Lower lobe of right lung (tissue), 2 donors: ENCODE results near the gene NEURL1. TPM values are rescaled to one million over a fixed set of nuclear protein-coding genes. Genes with fewer than 3 reads are reported as not detected.

Source experiments
- ATAC-seq, 2 donors: fragments of 200-7000 bp; cut with Tn5 transposase; one replicate each; pipeline ENCODE4 v1.9.1; 2020 to 2022; ENCODE audit warnings: mild to moderate bottlenecking in 2 of 2, moderate library complexity in 2 of 2
- DNase-seq: peaks from one replicate; pipeline ENCODE4 v3.0.0-alpha.2; 2020
- H3K27ac ChIP-seq: fragments of 200-600 bp; one replicate; pipeline ENCODE4 v1.8.0; 2022
- H3K27me3 ChIP-seq: fragments of 200-600 bp; one replicate; pipeline ENCODE4 v1.8.0; 2022; ENCODE audit warnings: low read depth
- H3K36me3 ChIP-seq: fragments of 200-600 bp; one replicate; pipeline ENCODE4 v1.8.0; 2022; ENCODE audit warnings: mild to moderate bottlenecking
- H3K4me1 ChIP-seq: fragments of 200-600 bp; one replicate; pipeline ENCODE4 v1.8.0; 2022
- H3K4me3 ChIP-seq: fragments of 200-600 bp; one replicate; pipeline ENCODE4 v1.8.0; 2022; ENCODE audit warnings: mild to moderate bottlenecking
- H3K9me3 ChIP-seq: fragments of 200-600 bp; one replicate; pipeline ENCODE4 v1.8.0; 2022
- intact Hi-C: fragments of 100-400 bp; cut with DNase I; formaldehyde crosslinking; loops from one replicate; pipeline ENCODE4 v1.11.0; 2022
- total RNA-seq: library from RNA; stranded (reverse); fragmentation: NEBNext Ultra II Directional; extraction: Animal tissue kit (Norgen Biotek cat#: 25700); gene quantifications from one replicate; pipeline ENCODE4 v1.2.1, GENCODE V29; 2021
- TF ChIP-seq, protein P1 (sequence below): fragments of 200-600 bp; IDR thresholded peaks from one replicate; pipeline ENCODE4 v1.8.0; 2022; ENCODE audit warnings: antibody characterized with exemption, mild to moderate bottlenecking
- donor health status: DM: no; HTN: yes; CAD: no; lungs with severe emphysema.

The NEURL1 gene
- total RNA-seq, 1 donor from 2014 or later = 0.95 TPM

DNA sequence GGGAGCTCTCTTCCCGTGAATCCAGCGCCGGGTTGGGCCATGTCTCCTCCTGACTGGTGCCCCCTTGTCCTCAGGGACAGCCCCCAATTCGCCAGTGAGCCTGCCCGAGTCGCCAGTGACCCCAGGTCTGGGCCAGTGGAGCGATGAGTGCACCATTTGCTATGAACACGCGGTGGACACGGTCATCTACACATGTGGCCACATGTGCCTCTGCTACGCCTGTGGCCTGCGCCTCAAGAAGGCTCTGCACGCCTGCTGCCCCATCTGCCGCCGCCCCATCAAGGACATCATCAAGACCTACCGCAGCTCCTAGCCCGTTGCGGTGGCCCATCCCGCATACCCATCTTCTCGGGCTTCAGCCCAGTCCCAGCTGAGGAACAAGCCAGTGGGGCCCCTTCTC is 96.6 kb downstream of the NEURL1 start:
- DNase-seq (no peak), ATAC-seq (peak in 1 of 2 donors; percentile 7)
- TF ChIP-seq, protein P1, sequence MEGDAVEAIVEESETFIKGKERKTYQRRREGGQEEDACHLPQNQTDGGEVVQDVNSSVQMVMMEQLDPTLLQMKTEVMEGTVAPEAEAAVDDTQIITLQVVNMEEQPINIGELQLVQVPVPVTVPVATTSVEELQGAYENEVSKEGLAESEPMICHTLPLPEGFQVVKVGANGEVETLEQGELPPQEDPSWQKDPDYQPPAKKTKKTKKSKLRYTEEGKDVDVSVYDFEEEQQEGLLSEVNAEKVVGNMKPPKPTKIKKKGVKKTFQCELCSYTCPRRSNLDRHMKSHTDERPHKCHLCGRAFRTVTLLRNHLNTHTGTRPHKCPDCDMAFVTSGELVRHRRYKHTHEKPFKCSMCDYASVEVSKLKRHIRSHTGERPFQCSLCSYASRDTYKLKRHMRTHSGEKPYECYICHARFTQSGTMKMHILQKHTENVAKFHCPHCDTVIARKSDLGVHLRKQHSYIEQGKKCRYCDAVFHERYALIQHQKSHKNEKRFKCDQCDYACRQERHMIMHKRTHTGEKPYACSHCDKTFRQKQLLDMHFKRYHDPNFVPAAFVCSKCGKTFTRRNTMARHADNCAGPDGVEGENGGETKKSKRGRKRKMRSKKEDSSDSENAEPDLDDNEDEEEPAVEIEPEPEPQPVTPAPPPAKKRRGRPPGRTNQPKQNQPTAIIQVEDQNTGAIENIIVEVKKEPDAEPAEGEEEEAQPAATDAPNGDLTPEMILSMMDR = no peak
- Histone ChIP-seq H3K4me1 (no peaks in the 10 kb centered on the region), H3K4me3 (no peak overlapping the region), H3K36me3 (no peaks in the 10 kb centered on the region), H3K27ac (no peak overlapping the region), H3K9me3 (no peaks in the 10 kb centered on the region), H3K27me3 (no peaks in the 10 kb centered on the region)
- intact Hi-C loops = no loop called here

DNA sequence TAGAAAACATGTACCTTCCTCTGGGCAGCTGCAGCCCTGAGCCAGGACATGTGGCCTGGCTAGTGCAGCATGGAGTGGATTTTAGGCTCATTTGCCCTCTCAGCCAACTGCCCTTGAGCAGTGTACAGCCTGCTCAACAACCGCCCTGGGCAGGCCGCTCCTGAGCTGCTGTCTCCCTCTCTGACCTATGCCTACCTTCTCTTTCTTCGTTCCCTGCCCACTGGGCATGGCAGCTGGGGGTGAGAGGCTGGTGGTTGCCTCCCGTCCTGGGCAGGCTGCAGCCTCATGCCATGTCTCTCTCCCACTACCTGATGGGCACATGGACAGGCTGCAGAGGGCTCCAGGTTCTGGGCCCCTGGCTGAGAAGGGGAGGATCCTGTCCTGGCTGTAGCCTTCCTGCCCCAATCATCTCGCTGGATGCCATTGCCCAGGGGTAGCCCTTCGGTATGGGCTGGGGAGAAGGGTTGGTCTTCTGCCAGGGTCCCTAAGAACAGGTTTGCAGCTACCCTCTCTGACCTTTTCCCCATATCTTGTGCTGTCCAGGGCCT is 97.3 kb downstream of the NEURL1 start:
- H3K4me1 ChIP-seq = no peaks in the 10 kb centered on the region
- no peaks in the 10 kb centered on the region for H3K36me3 ChIP-seq
- intact Hi-C loops = no loop called here
- no peak for ATAC-seq
- H3K27me3 ChIP-seq = no peaks in the 10 kb centered on the region
- no peak for DNase-seq
- no peak overlapping the region for H3K27ac ChIP-seq
- TF ChIP-seq, protein P1 = no peak
- H3K9me3 ChIP-seq = no peaks in the 10 kb centered on the region
- no peak overlapping the region for H3K4me3 ChIP-seq

DNA sequence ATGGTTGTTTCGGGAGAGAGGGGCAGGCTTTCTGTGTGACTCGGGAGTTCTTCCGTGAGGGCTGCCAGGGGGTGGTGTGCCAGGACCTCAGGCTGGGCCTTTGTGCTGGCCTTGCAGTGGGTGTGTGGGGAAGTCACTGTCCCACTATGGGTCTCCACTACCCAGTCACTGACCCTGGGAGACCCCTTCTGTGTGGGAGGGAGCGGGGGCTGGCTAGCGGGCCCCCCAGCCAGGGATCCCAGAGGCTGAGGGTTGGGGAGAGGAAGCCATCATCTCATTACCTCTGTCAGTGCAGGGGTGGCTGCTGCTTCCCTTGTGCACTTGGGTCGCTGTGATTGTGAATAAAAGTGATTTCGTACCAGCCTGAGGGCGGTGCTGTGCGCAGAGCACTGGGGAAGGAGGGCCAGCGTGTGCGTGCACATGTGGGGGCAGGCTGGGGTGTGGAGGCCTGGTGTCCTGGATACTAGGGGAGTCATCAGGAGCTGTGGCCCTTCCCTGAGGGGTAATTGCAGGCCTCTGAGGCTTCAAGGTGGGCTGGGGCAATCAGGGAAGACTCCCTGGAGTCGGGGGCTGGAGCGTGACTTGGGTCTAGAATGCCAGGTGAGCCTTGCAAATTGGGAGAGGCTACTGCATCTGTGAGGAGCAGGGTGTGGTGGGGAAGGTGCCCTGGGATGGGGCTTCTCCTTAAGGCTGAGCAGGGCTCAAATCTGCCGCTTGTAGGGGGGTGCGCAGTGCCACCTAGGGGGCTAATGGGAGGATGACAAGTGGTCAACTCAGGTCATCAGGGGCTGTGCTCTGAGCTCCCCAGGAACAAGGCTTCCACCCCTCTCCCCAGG is 98.9 kb downstream of the NEURL1 start:
- H3K27ac ChIP-seq = no peak overlapping the region
- no peaks in the 10 kb centered on the region for H3K27me3 ChIP-seq
- DNase-seq = no peak
- intact Hi-C loops = no loop called here
- peak in 1 of 2 donors; percentile 30 for ATAC-seq
- H3K9me3 ChIP-seq = no peaks in the 10 kb centered on the region
- TF ChIP-seq, protein P1 = peak; percentile 46
- H3K4me3 ChIP-seq = no peak overlapping the region
- no peaks in the 10 kb centered on the region for H3K36me3 ChIP-seq
- no peaks in the 10 kb centered on the region for H3K4me1 ChIP-seq

DNA sequence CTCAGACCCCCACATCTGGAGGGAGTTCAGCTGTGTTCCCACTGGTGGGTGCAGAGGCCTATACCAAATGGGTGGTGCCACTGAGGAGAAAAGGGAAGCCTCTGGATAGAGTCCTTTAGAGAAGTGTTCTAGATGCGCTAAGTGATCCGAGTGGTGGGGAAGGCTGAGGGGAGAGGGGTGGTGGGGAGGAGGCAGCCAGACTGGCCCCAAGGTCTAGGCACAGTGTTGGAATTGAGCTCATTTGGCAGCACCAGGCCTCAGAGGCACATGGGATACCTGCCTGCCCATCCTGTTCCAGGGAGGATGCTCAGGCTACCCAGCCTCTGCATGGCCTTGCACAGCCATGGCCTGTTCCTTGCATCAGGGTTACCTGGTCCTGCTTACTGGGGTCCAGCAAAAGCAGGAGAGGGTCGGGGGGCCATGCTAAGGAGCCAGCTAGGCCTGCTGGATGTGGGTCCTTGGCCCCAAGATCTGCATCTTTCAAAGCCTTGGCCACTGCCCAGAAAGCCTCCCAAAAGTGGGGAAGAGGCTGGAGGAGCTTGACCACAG is 99.6 kb downstream of the NEURL1 start:
- no peak for DNase-seq
- TF ChIP-seq, protein P1 = no peak
- Histone ChIP-seq H3K9me3 (no peaks in the 10 kb centered on the region), H3K36me3 (no peaks in the 10 kb centered on the region), H3K4me3 (no peak overlapping the region), H3K27me3 (no peaks in the 10 kb centered on the region), H3K27ac (no peak overlapping the region), H3K4me1 (no peaks in the 10 kb centered on the region)
- intact Hi-C loops = no loop called here
- no peak for ATAC-seq

GRCh38 chr10:103595933-103596726 is 102.6 kb downstream of the NEURL1 start:
- Histone ChIP-seq H3K4me1 (no peaks in the 10 kb centered on the region), H3K9me3 (no peaks in the 10 kb centered on the region), H3K4me3 (no peak overlapping the region), H3K27me3 (no peaks in the 10 kb centered on the region), H3K36me3 (no peaks in the 10 kb centered on the region), H3K27ac (no peak overlapping the region)
- ATAC-seq (no peak), DNase-seq (no peak)
- intact Hi-C loops = no loop called here
- TF ChIP-seq, protein P1 = no peak
